ENCODE results near the gene CTSA. TPM values are rescaled to one million over a fixed set of nuclear protein-coding genes. Genes with fewer than 3 reads are reported as not detected.
"Not testable (repeated sequence)": the region's sequence is repeated elsewhere in the genome, so short reads cannot be mapped to it uniquely, and the experiment has no call there.

The CTSA gene
- total RNA-seq, 3 donors from 2014 or later (not counting 1 experiment from before 2014, with no cell fraction given): 72.8 to 108 (median 86.8) TPM

DNA sequence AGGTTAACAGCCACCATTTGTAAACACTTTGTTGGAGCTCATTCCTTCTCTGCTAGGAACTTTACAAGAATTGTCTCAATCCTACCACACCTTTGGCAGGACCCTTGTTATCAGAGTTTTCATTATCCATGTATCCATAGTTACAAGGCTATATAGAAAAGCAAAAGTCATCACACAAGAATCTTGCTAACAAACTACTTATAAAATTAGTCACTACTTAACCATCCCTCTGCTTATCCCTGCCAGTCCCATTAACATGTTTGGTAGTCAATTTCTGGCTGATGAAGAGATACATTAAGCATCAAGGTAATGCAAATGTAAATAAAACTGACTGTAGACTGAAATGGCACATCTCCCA is 23.3 kb upstream of the CTSA start:
- Mint-ChIP-seq H3K9me3 (no peaks in the 10 kb centered on the region), H3K27ac (no peak overlapping the region), H3K36me3 (no peaks in the 10 kb centered on the region), H3K4me1 (peaks cover 4% of the 10 kb centered on the region in 2 donors), H3K27me3 (ENCODE audit: low read depth in 2 of 2) (no peaks in the 10 kb centered on the region), H3K4me3 (no peak overlapping the region)
- Histone ChIP-seq H3K27me3 (ENCODE audit: control insufficient read depth, insufficient read depth, low read length) (no peaks in the 10 kb centered on the region), H3K4me3 (ENCODE audit: low read length) (no peak overlapping the region), H3K36me3 (ENCODE audit: control insufficient read depth, insufficient read depth, low read length) (no peaks in the 10 kb centered on the region), H3K4me1 (ENCODE audit: control insufficient read depth, insufficient read depth, low read length) (no peaks in the 10 kb centered on the region), H3K27ac (ENCODE audit: low read length) (no peak overlapping the region), H3K9me3 (ENCODE audit: control insufficient read depth, insufficient read depth, low read length) (no peaks in the 10 kb centered on the region)
- no peak for ATAC-seq
- intact Hi-C loops (cut with micrococcal nuclease): no loop called here
- TF ChIP-seq, protein P1, sequence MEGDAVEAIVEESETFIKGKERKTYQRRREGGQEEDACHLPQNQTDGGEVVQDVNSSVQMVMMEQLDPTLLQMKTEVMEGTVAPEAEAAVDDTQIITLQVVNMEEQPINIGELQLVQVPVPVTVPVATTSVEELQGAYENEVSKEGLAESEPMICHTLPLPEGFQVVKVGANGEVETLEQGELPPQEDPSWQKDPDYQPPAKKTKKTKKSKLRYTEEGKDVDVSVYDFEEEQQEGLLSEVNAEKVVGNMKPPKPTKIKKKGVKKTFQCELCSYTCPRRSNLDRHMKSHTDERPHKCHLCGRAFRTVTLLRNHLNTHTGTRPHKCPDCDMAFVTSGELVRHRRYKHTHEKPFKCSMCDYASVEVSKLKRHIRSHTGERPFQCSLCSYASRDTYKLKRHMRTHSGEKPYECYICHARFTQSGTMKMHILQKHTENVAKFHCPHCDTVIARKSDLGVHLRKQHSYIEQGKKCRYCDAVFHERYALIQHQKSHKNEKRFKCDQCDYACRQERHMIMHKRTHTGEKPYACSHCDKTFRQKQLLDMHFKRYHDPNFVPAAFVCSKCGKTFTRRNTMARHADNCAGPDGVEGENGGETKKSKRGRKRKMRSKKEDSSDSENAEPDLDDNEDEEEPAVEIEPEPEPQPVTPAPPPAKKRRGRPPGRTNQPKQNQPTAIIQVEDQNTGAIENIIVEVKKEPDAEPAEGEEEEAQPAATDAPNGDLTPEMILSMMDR (IDR thresholded peaks at IDR 0.05): no peak
- no peak for DNase-seq

DNA sequence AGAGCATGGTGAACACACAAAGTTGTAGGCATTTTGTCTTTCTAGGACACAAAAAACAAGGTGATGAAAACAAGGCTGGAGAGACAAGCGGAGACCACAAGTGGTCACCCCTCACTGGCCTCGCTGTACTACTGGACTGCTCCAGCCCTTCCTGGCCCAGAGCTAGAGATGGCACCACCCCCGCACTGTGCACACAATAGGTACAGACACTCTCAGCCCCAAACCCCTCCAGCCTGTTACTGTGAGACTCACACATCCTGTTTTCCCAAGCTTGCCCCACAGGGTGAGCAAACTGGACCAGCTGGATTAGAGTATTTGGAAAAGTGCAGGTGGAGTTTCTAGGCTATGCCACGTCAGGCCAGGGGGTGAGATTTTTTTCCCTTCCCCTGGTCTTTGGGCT is 18.5 kb upstream of the CTSA start:
- H3K36me3 Mint-ChIP-seq: no peaks in the 10 kb centered on the region
- no peaks in the 10 kb centered on the region for H3K27me3 Mint-ChIP-seq (ENCODE audit: low read depth in 2 of 2)
- ATAC-seq: no peak
- TF ChIP-seq, protein P1 (IDR thresholded peaks at IDR 0.05): no peak
- intact Hi-C loops (cut with micrococcal nuclease): no loop called here
- 97% methylated on average over 4 of the region's 4 CpGs for WGBS (ENCODE audit: insufficient coverage)
- Histone ChIP-seq H3K4me3 (ENCODE audit: low read length) (no peak overlapping the region), H3K4me1 (ENCODE audit: control insufficient read depth, insufficient read depth, low read length) (no peaks in the 10 kb centered on the region), H3K27me3 (ENCODE audit: control insufficient read depth, insufficient read depth, low read length) (no peaks in the 10 kb centered on the region), H3K27ac (ENCODE audit: low read length) (no peak overlapping the region), H3K36me3 (ENCODE audit: control insufficient read depth, insufficient read depth, low read length) (peaks cover 10% of the 10 kb centered on the region), H3K9me3 (ENCODE audit: control insufficient read depth, insufficient read depth, low read length) (no peaks in the 10 kb centered on the region)
- no peaks in the 10 kb centered on the region for H3K4me1 Mint-ChIP-seq
- H3K9me3 Mint-ChIP-seq: no peaks in the 10 kb centered on the region
- no peak overlapping the region for H3K27ac Mint-ChIP-seq
- no peak for DNase-seq
- H3K4me3 Mint-ChIP-seq: no peak overlapping the region

DNA sequence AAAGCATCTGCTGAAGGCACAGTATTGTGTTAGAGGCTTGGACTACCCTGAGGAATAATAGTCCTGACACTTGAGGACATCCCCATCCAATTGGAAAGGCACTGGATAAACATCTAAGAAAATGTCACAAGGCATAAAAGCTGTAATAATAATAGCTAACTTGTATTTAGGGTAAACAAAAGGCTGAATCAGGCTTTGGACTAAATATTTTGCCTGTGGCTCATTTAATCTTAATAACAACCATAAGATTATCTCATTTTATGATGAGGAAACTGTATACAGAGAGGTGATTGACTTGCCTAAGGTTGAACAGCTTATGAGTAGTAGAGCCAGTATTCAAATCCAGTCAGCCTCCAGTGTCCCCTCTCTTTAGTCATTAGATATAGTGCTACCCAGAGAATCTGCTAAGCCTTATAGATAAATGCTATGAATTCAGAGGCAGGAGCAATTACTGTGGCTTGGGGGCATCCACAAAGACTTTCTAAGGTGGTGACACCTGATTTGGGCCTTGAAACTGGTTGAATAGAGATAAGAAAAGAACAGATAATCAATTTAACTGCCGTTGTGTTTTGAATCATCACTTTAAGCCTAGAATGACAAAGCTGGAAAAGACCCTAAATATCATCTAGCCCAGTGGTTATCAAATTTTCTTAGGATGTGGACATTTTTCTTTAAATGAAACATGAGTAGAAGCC is 17.6 kb upstream of the CTSA start:
- Mint-ChIP-seq H3K9me3 (no peaks in the 10 kb centered on the region), H3K4me1 (no peaks in the 10 kb centered on the region), H3K27me3 (ENCODE audit: low read depth in 2 of 2) (no peaks in the 10 kb centered on the region), H3K27ac (no peak overlapping the region), H3K4me3 (no peak overlapping the region), H3K36me3 (no peaks in the 10 kb centered on the region)
- peaks cover 15% of the 10 kb centered on the region for H3K36me3 ChIP-seq (ENCODE audit: control insufficient read depth, insufficient read depth, low read length)
- no peaks in the 10 kb centered on the region for H3K9me3 ChIP-seq (ENCODE audit: control insufficient read depth, insufficient read depth, low read length)
- DNase-seq (no peak), ATAC-seq (no peak)
- no peak overlapping the region for H3K4me3 ChIP-seq (ENCODE audit: low read length)
- no peak overlapping the region for H3K27ac ChIP-seq (ENCODE audit: low read length)
- WGBS (ENCODE audit: insufficient coverage): 83% methylated on average over 1 of the region's 1 CpG
- no peaks in the 10 kb centered on the region for H3K27me3 ChIP-seq (ENCODE audit: control insufficient read depth, insufficient read depth, low read length)
- no peaks in the 10 kb centered on the region for H3K4me1 ChIP-seq (ENCODE audit: control insufficient read depth, insufficient read depth, low read length)
- TF ChIP-seq, protein P1 (IDR thresholded peaks at IDR 0.05): no peak
- intact Hi-C loops (cut with micrococcal nuclease): no loop called here

DNA sequence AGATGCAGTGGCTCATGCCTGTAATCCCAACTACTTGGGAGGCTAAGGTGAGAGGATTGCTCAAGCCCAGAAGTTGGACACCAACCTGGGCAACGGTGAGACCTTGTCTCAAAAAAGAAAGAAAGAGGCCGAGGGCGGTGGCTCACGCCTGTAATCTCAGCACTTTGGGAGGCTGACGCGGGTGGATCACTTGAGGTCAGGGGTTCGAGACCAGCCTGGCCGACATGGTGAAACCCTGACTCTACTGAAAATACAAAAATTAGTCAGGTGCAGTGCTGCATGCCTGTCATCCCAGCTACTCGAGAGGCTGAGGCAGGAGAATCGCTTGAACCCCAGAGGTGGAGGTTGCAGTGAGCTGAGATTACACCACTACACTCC is 17.0 kb upstream of the CTSA start:
- WGBS (ENCODE audit: insufficient coverage): 94% methylated on average over 10 of the region's 10 CpGs
- H3K27me3 Mint-ChIP-seq (ENCODE audit: low read depth in 2 of 2); H3K4me3 ChIP-seq (ENCODE audit: low read length); H3K36me3 Mint-ChIP-seq; H3K4me1 ChIP-seq (ENCODE audit: control insufficient read depth, insufficient read depth, low read length); H3K4me3 Mint-ChIP-seq; H3K27me3 ChIP-seq (ENCODE audit: control insufficient read depth, insufficient read depth, low read length); DNase-seq; intact Hi-C loops (cut with micrococcal nuclease); H3K9me3 ChIP-seq (ENCODE audit: control insufficient read depth, insufficient read depth, low read length); H3K4me1 Mint-ChIP-seq; H3K27ac Mint-ChIP-seq; H3K9me3 Mint-ChIP-seq; H3K27ac ChIP-seq (ENCODE audit: low read length); ATAC-seq: not testable (repeated sequence)
- H3K36me3 ChIP-seq (ENCODE audit: control insufficient read depth, insufficient read depth, low read length): peaks cover 18% of the 10 kb centered on the region
